ENCODE data around the gene EPS8L2.

EPS8L2 gene

GRCh38 chr11:763549-764321, 57.7 kb downstream of the EPS8L2 start:
- DNase-seq: no peak

- DNase-seq: no peak
Observed at GRCh38 chr11:764322-765024, 58.4 kb downstream of the EPS8L2 start.

DNA sequence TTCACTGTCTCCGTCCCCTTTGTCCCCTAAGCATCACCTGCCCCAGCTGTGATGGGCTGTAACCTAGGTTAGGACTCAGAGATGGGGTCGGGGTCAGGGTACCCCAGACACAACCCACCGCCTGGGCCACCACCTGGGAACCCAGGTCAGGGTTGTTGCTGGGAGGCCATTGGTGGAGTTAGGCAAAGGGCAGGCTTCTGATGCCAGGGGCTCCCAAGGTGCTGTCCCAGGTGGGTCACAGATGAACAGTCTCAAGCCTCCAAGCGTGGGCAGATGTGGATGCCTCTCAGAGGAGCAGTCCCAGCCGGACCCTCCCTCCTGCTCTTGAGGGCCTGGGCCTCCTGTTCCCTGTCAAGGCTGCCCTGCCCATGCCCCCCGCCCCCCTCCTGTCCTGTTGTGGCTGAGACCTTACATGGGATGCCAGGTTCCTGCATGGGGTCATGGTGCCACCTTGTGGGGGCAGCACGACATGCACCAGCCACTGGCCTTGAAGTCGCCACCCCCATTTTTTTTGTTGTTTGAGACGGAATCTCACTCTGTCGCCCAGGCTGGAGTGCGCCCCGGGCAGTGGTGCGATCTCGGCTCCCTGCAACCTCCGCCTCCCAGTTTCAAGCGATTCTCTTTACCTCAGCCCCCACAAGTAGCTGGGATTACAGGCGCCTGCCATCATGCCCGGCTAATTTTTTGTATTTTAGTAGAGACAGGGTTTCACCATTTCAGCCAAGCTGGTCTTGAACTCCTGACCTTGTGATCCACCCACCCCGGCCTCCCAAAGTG, 59.2 kb downstream of the EPS8L2 start:
- DNase-seq: no peak

GRCh38 chr11:765802-766091, 59.7 kb downstream of the EPS8L2 start:
- no peak for DNase-seq

DNA sequence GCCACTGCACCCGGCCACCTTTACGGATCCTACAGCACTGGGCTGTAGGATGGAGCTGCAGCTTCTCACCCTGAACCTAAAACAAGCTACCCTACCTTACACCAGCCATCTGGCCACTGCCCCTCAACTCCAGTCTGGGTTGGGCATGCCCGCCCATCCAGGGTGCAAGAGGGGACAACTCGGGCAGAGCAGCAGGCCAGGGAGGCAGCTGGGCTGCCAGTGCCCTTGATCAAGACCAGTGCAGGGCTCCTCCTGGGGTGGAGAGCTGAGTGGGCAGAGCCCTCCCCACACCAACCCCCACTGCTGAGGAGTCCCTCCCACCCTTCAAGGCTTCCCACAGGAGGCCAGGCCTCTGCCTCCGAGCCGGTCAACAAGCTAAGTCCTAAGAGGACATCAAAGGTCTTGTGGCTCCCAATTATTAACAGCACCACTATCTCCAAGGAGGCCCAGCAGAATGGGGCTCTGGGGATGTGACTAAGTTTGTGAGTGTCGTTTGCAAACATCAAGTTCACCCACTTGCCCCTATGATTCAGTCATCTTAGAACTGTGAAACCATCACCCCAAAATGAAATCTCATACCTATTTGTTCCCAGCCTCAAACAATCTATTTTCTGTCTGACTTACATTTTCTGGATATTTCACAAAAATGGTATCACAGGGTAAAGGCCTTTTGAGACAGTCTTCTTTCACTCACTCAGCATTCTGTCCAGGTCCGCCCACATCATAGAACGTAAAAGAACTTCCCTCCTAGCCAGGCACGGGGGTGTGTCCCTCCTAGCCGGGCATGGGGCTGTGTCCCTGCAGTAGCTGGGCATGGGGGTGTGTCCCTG, 60.3 kb downstream of the EPS8L2 start:
- DNase-seq: no peak

- no peak for DNase-seq
Observed at GRCh38 chr11:766936-767210, 60.8 kb downstream of the EPS8L2 start.

- DNase-seq: no peak
Observed at GRCh38 chr11:767238-767637, 61.2 kb downstream of the EPS8L2 start.

GRCh38 chr11:769887-770641, 64.0 kb downstream of the EPS8L2 start:
- no peak for DNase-seq

GRCh38 chr11:770642-771616, 64.9 kb downstream of the EPS8L2 start:
- no peak for DNase-seq

DNA sequence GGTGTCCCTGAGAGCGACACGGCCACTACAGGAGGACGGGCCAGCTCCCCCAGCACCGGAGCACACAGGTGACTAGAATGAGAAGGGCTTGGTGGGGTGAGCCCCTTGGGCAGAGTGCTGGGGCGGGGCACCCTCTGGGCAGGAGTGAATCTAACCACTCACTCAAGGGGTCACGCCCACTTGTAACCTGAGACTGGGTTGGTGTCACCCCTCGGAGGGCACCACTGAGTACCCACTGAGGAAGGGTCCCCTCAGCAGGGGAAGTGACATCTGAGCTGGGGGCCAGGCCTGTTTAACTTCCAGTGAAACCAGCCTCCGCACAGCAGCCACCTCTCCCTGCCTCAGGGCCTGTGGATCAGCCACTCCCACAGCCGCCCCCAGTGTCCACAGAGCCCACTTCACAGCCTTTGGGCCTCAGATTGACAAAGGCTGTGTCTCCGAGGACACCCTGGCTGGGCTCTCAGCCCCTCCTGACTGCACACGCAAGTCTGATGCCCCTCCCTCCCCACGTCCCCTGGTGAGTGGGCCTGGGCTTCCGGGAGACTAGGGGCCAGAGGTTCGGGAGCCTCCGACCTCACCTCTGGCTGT, 65.7 kb downstream of the EPS8L2 start:
- DNase-seq: no peak

DNA sequence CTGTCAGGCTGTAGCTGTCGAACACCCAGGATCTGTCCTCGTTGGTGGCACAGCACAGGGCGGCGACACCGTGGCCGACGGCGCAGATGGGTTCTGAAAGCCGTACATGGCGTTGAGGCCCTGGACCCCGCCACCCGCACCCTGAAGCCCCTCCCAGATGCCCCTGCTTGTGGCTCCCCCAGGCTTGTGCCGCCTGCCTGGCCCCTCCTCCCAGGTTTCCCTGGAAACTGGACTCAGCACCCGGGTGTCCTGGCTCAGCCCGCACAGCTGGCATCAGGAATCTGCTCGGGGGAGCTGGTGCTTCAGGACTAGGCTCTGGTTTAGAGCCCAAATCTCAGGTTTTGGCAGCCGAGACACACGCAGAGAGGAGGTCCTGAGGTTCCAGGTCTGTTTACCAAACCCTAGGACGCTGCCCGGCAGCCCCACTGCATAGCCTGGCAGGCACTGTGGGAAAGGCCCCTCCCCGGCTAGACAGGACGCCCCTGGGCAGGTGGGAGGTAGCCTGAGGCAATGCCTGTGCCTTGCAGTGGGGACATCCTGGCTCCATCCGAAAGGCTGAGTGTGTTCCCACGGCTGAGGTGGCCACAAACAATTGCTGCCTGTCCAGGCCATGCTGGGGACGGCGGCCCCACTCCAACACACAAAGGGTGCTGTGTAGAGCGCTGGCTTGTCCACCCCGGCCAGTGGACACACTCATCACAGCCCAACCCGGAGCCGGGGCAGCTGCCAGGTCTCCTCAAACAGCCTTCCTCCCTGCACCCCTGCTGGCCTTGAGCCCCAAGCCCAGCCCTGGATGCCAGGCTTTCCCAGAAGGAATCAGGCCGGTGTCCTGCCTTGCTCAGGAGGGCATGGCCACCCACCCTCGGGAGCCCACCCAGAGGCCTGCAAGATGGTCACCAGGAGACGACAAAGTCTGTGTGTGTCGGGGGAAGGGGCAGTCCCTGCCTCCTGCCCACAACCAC, 66.7 kb downstream of the EPS8L2 start:
- DNase-seq: no peak

DNA sequence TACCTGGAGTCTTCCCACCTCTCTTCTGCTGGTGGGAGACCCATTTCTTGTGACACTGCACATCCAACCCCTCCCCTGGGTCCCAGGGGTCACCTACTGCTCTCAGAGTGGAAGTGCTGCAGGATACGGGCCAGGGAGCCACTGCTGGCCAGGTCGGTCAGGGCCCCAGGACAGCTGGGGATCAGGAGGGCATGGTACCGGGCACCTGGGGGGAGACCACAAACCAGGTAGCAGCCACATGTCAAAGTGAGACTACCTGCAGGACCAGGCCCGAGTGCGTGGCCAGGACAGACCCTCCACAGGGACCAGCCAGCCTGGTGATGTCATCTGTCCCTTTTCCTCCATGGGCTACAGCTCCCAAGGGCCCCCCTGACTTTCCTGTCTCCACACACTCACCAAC, 67.4 kb downstream of the EPS8L2 start:
- no peak for DNase-seq

GRCh38 chr11:773830-774229, 67.8 kb downstream of the EPS8L2 start:
- DNase-seq: no peak

GRCh38 chr11:774873-775592, 69.0 kb downstream of the EPS8L2 start:
- no peak for DNase-seq

GRCh38 chr11:776263-776560, 70.2 kb downstream of the EPS8L2 start:
- DNase-seq: no peak

DNA sequence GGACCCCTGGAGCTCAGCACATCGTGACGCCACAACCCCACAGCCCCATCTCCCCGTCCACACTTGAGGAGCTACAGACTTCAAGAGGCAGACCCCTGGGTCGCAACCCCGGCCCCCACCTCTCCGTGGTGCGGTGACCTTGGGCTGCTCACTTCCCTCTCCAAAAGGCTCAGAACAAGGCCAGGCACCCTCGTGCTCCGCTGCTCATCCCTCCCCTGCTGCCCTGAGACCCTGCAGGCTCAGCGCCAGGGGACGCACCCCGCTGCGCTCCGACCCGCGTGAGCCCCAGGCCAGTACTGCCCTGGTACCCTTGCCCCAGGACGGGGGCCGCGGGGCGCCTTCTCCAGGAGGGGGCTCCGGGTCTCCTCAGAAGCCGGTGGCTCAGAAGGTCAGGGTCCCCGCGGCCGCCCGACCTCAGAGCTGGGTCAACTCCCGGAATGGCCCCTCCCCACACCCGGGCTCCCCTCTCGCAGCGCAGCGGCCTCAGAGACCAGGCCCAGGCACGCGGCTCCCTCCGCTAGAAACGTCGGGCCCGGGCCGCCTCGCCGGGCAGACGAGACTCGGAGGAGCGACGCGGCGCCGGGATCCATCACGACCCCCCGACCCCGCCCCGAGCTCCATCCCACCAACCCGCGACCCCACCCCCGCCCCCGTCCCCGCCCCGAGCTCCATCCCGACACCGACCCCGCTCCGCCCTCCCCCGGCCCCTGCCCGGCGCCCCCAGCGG, 70.7 kb downstream of the EPS8L2 start:
- DNase-seq: no peak
